Fibroblast of lung (primary cell): ENCODE data around the gene STARD5. TPM values are rescaled to one million over a fixed set of nuclear protein-coding genes. Genes with fewer than 3 reads are reported as not detected.
A peak's percentile ranks its signal among the peaks of the same experiment; 100 is the strongest.

Experiments used
- DNase-seq, 2 donors: peaks; one replicate each; pipeline versions ENCODE4 v3.0.0 to v3.0.0-alpha.2; 2010; ENCODE audit warnings: low read depth in 2 of 2
- H2AFZ ChIP-seq: 2 replicates; pipeline ENCODE4 v1.5.1; 2012; ENCODE audit warnings: low read length, control low read depth, inconsistent platforms
- H3K27ac ChIP-seq: 2 replicates; pipeline ENCODE4 v1.5.1; 2011; ENCODE audit warnings: low read length, control low read depth; ENCODE audit not compliant: insufficient read depth
- H3K27me3 ChIP-seq: 2 replicates; pipeline ENCODE4 v1.5.1; 2011; ENCODE audit warnings: mild to moderate bottlenecking, low read length; ENCODE audit not compliant: control insufficient read depth, insufficient read depth
- H3K36me3 ChIP-seq: 2 replicates; pipeline ENCODE4 v1.5.1; 2011; ENCODE audit warnings: low read length; ENCODE audit not compliant: control insufficient read depth, insufficient read depth
- H3K4me1 ChIP-seq: 2 replicates; pipeline ENCODE4 v1.5.1; 2011; ENCODE audit warnings: low read length; ENCODE audit not compliant: control insufficient read depth, insufficient read depth; ENCODE audit errors: extremely low read depth
- H3K4me2 ChIP-seq: 2 replicates; pipeline ENCODE4 v1.5.1; 2011; ENCODE audit warnings: low read length, control low read depth; ENCODE audit not compliant: insufficient read depth; ENCODE audit errors: extremely low read depth
- H3K4me3 ChIP-seq, 4 experiments: fragments of 200-600 bp in 1 of 4; sonication (generic) in 1 of 4; replicated peaks in 1 of 4; 2 replicates each; pipeline ENCODE4 v1.5.1; 2011 to 2016; ENCODE audit warnings: low read length in 4 of 4, low read depth in 3 of 4, mild to moderate bottlenecking in 3 of 4, control low read depth in 2 of 4, inconsistent platforms in 1 of 4, mixed read lengths in 1 of 4; ENCODE audit not compliant: insufficient read depth in 1 of 4; ENCODE audit errors: control extremely low read depth in 1 of 4
- H3K79me2 ChIP-seq: 2 replicates; pipeline ENCODE4 v1.5.1; 2012; ENCODE audit warnings: mild to moderate bottlenecking, low read length, inconsistent platforms; ENCODE audit not compliant: control insufficient read depth, insufficient read depth
- H3K9ac ChIP-seq: 2 replicates; pipeline ENCODE4 v1.5.1; 2011; ENCODE audit warnings: mild to moderate bottlenecking, low read length, control low read depth; ENCODE audit not compliant: insufficient read depth
- H3K9me3 ChIP-seq: 2 replicates; pipeline ENCODE4 v1.5.1; 2012; ENCODE audit warnings: low read depth, low read length; ENCODE audit not compliant: control insufficient read depth, insufficient read depth
- H4K20me1 ChIP-seq: 2 replicates; pipeline ENCODE4 v1.5.1; 2011; ENCODE audit warnings: low read length; ENCODE audit not compliant: control insufficient read depth, insufficient read depth; ENCODE audit errors: extremely low read depth
- EZH2 ChIP-seq: IDR thresholded peaks from 2 replicates; pipeline ENCODE4 v1.5.1; 2012; ENCODE audit warnings: low read length, control low read depth, mild to moderate bottlenecking; ENCODE audit errors: missing control alignments
- polyA plus RNA-seq, 2 donors: library from polyadenylated mRNA; depleted of rRNA in 1 of 2; stranded (reverse) in 1 of 2; unstranded in 1 of 2; fragments of >200 nt; gene quantifications; 2 replicates each; pipeline ENCODE4 v1.2.1, GENCODE V29; 2011 to 2012; ENCODE audit warnings: missing spikeins in 1 of 2
- total RNA-seq: library from RNA; depleted of rRNA; stranded (reverse); fragments of >200 nt; gene quantifications from 2 replicates; pipeline ENCODE4 v1.2.1, GENCODE V29; 2014
- TF ChIP-seq, protein P1 (sequence below), 2 donors: IDR thresholded peaks in 1 of 2; conservative IDR thresholded peaks in 1 of 2; 1 replicate in 1 of 2; 2 replicates in 1 of 2; pipeline ENCODE4 v1.5.1; 2011 to 2012; ENCODE audit warnings: low read length in 2 of 2, control low read depth in 1 of 2, inconsistent platforms in 1 of 2, low read depth in 1 of 2, mild to moderate bottlenecking in 1 of 2

Gene STARD5
- total and polyA plus RNA-seq, 2 donors (not counting 1 experiment from before 2014, with no cell fraction given) = 14.9 to 20.1 TPM

GRCh38 chr15:81330366-81331090, 6.6 kb upstream of the STARD5 start:
- DNase-seq = peak in 1 of 2 donors; percentile 20
- H3K4me3 ChIP-seq = no peak overlapping the region

DNA sequence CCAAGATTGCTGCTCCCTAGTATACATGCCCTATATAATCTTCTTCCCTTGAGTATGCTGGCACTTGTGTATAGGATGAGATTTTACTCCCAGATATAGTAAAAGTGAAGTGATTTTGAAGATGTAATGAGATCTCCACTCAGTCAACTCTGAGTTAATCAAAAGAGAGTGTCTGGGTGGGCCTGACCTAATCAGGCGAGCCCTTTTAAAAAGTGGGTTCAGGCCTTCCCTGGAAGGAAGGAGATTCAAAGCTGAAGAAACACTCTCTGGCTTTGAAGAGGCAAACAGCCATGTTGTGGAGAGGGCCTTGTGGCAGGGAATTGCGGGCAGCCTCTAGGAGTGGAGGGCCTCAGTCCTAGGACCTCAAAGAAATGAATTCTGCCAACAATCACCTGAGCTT, 5.5 kb upstream of the STARD5 start:
- Histone ChIP-seq H3K36me3 (no peaks in the 10 kb centered on the region), H3K9me3 (no peaks in the 10 kb centered on the region), H3K4me1 (peaks cover 16% of the 10 kb centered on the region), H2AFZ (no peak overlapping the region), H3K27ac (no peak overlapping the region), H3K4me2 (no peak overlapping the region), H3K4me3 (no peak overlapping the region), H3K9ac (no peak overlapping the region), H3K27me3 (no peaks in the 10 kb centered on the region), H3K79me2 (no peaks in the 10 kb centered on the region), H4K20me1 (no peaks in the 10 kb centered on the region)
- DNase-seq = no peak
- TF ChIP-seq, protein P1, sequence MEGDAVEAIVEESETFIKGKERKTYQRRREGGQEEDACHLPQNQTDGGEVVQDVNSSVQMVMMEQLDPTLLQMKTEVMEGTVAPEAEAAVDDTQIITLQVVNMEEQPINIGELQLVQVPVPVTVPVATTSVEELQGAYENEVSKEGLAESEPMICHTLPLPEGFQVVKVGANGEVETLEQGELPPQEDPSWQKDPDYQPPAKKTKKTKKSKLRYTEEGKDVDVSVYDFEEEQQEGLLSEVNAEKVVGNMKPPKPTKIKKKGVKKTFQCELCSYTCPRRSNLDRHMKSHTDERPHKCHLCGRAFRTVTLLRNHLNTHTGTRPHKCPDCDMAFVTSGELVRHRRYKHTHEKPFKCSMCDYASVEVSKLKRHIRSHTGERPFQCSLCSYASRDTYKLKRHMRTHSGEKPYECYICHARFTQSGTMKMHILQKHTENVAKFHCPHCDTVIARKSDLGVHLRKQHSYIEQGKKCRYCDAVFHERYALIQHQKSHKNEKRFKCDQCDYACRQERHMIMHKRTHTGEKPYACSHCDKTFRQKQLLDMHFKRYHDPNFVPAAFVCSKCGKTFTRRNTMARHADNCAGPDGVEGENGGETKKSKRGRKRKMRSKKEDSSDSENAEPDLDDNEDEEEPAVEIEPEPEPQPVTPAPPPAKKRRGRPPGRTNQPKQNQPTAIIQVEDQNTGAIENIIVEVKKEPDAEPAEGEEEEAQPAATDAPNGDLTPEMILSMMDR (conservative IDR thresholded peaks at IDR 0.05 in 1 of 2, IDR thresholded peaks at IDR 0.05 in 1 of 2; ENCODE audit: low read depth in 1 of 2, low read length in 2 of 2) = no peak
- no peak for TF ChIP-seq EZH2

More at GRCh38 chr15:81330366-81331090, 6.6 kb upstream of the STARD5 start:
- Histone ChIP-seq H3K4me1 (peaks cover 16% of the 10 kb centered on the region), H3K79me2 (no peaks in the 10 kb centered on the region), H3K27me3 (no peaks in the 10 kb centered on the region), H3K27ac (no peak overlapping the region), H2AFZ (no peak overlapping the region), H3K9ac (no peak overlapping the region), H3K4me2 (no peak overlapping the region), H4K20me1 (no peaks in the 10 kb centered on the region), H3K9me3 (no peaks in the 10 kb centered on the region), H3K36me3 (no peaks in the 10 kb centered on the region)
- TF ChIP-seq, protein P1 (conservative IDR thresholded peaks at IDR 0.05 in 1 of 2, IDR thresholded peaks at IDR 0.05 in 1 of 2; ENCODE audit: low read depth in 1 of 2, low read length in 2 of 2) = no peak
- TF ChIP-seq EZH2 = no peak

GRCh38 chr15:81327516-81327915, 3.6 kb upstream of the STARD5 start:
- Histone ChIP-seq H3K9me3 (no peaks in the 10 kb centered on the region), H3K4me2 (peak overlapping the region; percentile 75), H4K20me1 (no peaks in the 10 kb centered on the region), H3K9ac (no peak overlapping the region), H3K4me3 (no peak overlapping the region), H3K36me3 (no peaks in the 10 kb centered on the region), H2AFZ (no peak overlapping the region), H3K27ac (peak overlapping the region; percentile 47), H3K79me2 (no peaks in the 10 kb centered on the region), H3K27me3 (no peaks in the 10 kb centered on the region), H3K4me1 (peaks cover 16% of the 10 kb centered on the region)
- peak; percentile 91 to 95 for DNase-seq
- no peak for TF ChIP-seq EZH2
- TF ChIP-seq, protein P1 (conservative IDR thresholded peaks at IDR 0.05 in 1 of 2, IDR thresholded peaks at IDR 0.05 in 1 of 2; ENCODE audit: low read depth in 1 of 2, low read length in 2 of 2) = no peak
